Spinal cord (tissue), 10 donors: Measurements from ENCODE around the gene ASPN. TPM values are rescaled to one million over a fixed set of nuclear protein-coding genes. Genes with fewer than 3 reads are reported as not detected.
A peak's percentile ranks its signal among the peaks of the same experiment; 100 is the strongest.

ENCODE experiments used
- DNase-seq, 6 donors: peaks; one replicate each; pipeline versions ENCODE4 v3.0.0 to v3.0.0-alpha.2; 2013 to 2015; ENCODE audit warnings: low spot score in 6 of 6, low read depth in 4 of 6
- H3K27ac ChIP-seq: one replicate; pipeline ENCODE4 v1.5.1; 2013; ENCODE audit warnings: low read depth, low read length, control low read depth
- H3K27me3 ChIP-seq: one replicate; pipeline ENCODE4 v1.6.1; 2013; ENCODE audit warnings: low read length; ENCODE audit not compliant: control insufficient read depth, insufficient read depth
- H3K36me3 ChIP-seq: one replicate; pipeline ENCODE4 v1.6.1; 2013; ENCODE audit warnings: low read length; ENCODE audit not compliant: control insufficient read depth, insufficient read depth
- H3K4me1 ChIP-seq: one replicate; pipeline ENCODE4 v1.6.1; 2013; ENCODE audit warnings: low read length; ENCODE audit not compliant: control insufficient read depth, insufficient read depth
- H3K4me3 ChIP-seq: one replicate; pipeline ENCODE4 v1.5.1; 2013; ENCODE audit warnings: low read depth, low read length, control low read depth
- H3K9me3 ChIP-seq: one replicate; pipeline ENCODE4 v1.6.1; 2013; ENCODE audit warnings: low read length; ENCODE audit not compliant: control insufficient read depth, insufficient read depth
- WGBS: methylation state at CpG from one replicate; pipeline ENCODE4 v1.1.5; 2013; ENCODE audit warnings: missing lambda C conversion rate; ENCODE audit not compliant: insufficient coverage; 5-methylcytosine and 5-hydroxymethylcytosine counted together
- long read RNA-seq, 4 donors: transcript quantifications; one replicate each; lab custom pipeline, GENCODE V29; 2026
- polyA plus RNA-seq, 2 donors: library from polyadenylated mRNA; unstranded; fragments of 120-200 nt; gene quantifications; one replicate each; pipeline ENCODE4 v1.2.1, GENCODE V29; 2013; ENCODE audit not compliant: insufficient read length in 2 of 2
- total RNA-seq, 2 donors: library from RNA; depleted of rRNA in 1 of 2; stranded (reverse); fragments of 120-200 nt in 1 of 2; fragments of >200 nt in 1 of 2; gene quantifications; one replicate each; pipeline versions ENCODE4 v1.2.3 to v1.2.4, GENCODE V29; 2013 to 2014
- donor health status: healthy.

Gene ASPN
- total RNA-seq (100 to 1,000 TPM; 118 to 142 TPM), polyA plus RNA-seq (10 to 100 TPM; 12.5 to 41.1 TPM)
- long read RNA-seq, donor 1, transcript ASPN-202 (8 exons, 2,470 nt): major isoform, 10 of 16 reads
- long read RNA-seq, donor 1, partial matches to known transcripts: 5 of 16 reads
- long read RNA-seq, donor 1, other reads (novel, unspliced or antisense): 0 of 16 reads
- long read RNA-seq, donor 2: 0 reads
- long read RNA-seq, donor 3, partial matches to known transcripts: 0 of 2 reads
- long read RNA-seq, donor 3, other reads (novel, unspliced or antisense): 0 of 2 reads
- long read RNA-seq, donor 4, partial matches to known transcripts: 0 of 2 reads
- long read RNA-seq, donor 4, other reads (novel, unspliced or antisense): 0 of 2 reads

GRCh38 chr9:92482329-92482728, at the start of gene ASPN:
Gene ASPN (minus strand): TSS chr9:92482506.
- Histone ChIP-seq H3K27ac (peak within 1 kb of the TSS; percentile 62), H3K36me3 (no peaks in the 10 kb centered on the region), H3K4me3 (peak within 1 kb of the TSS; percentile 32), H3K9me3 (no peaks in the 10 kb centered on the region), H3K27me3 (no peaks in the 10 kb centered on the region), H3K4me1 (no peaks in the 10 kb centered on the region)
- no CpG with 5 or more reads among the region's 3 CpGs for WGBS
- DNase-seq: peak in 1 of 6 donors; percentile 48

DNA sequence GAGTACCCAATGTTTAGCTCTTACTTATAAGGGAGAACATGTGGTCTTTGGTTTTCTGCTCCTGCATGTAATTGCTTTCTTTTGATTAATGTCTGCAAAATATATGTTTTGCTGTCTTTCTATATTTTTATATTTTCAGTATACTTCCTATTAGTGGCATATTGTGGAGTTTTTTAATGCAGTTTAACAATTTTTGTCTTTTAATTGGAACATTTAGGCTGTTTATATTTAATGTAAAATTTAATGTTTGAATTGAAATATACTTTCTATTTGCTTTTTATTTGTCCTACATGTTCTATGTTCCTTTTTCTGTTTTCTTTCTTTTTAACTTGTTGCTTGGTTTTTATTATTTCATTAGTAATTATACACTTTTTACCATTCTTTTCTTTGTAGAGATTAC, 48.6 kb upstream of the ASPN start:
- Histone ChIP-seq H3K36me3 (no peaks in the 10 kb centered on the region), H3K27me3 (no peaks in the 10 kb centered on the region), H3K9me3 (no peaks in the 10 kb centered on the region), H3K4me3 (no peak overlapping the region), H3K4me1 (no peaks in the 10 kb centered on the region), H3K27ac (no peak overlapping the region)
- no peak for DNase-seq

DNA sequence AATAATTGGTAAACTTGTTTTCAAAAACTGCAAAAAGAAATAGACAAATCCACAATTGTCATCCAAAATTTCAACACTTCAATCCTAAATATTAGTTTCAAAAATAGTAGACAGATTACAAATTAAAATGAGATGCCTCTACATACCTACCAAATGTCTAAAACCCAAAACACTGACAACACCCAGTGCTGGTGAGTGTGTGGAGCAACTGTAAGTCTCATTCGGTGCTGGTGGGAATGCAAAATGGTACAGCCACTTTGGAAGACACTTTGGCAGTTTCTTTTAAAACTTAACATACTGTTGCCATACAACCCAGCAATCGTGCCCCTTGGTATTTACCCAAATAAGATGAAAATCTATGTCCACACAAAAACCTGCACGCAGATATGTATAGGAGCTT, 46.8 kb upstream of the ASPN start:
- DNase-seq: no peak
- Histone ChIP-seq H3K27me3 (no peaks in the 10 kb centered on the region), H3K9me3 (no peaks in the 10 kb centered on the region), H3K4me3 (no peak overlapping the region), H3K4me1 (no peaks in the 10 kb centered on the region), H3K36me3 (no peaks in the 10 kb centered on the region), H3K27ac (no peak overlapping the region)
- no CpG with 5 or more reads among the region's 3 CpGs for WGBS

- no peak overlapping the region for H3K4me3 ChIP-seq
- no peaks in the 10 kb centered on the region for H3K27me3 ChIP-seq
- WGBS: no CpG with 5 or more reads among the region's 1 CpG
- no peaks in the 10 kb centered on the region for H3K9me3 ChIP-seq
- no peak for DNase-seq
- no peaks in the 10 kb centered on the region for H3K4me1 ChIP-seq
- no peaks in the 10 kb centered on the region for H3K36me3 ChIP-seq
- no peak overlapping the region for H3K27ac ChIP-seq
Observed at GRCh38 chr9:92528522-92528849, 46.2 kb upstream of the ASPN start.

GRCh38 chr9:92527832-92528521, 45.7 kb upstream of the ASPN start:
- H3K27ac ChIP-seq: no peak overlapping the region
- 96% methylated on average over 3 of the region's 4 CpGs for WGBS
- DNase-seq: no peak

GRCh38 chr9:92527291-92527828, 45.1 kb upstream of the ASPN start:
- Histone ChIP-seq H3K4me3 (no peak overlapping the region), H3K9me3 (no peaks in the 10 kb centered on the region), H3K27me3 (no peaks in the 10 kb centered on the region), H3K36me3 (no peaks in the 10 kb centered on the region), H3K4me1 (no peaks in the 10 kb centered on the region), H3K27ac (no peak overlapping the region)
- DNase-seq: no peak
- no CpG with 5 or more reads among the region's 2 CpGs for WGBS

More at GRCh38 chr9:92527832-92528521, 45.7 kb upstream of the ASPN start:
- no peaks in the 10 kb centered on the region for H3K4me1 ChIP-seq
- no peaks in the 10 kb centered on the region for H3K27me3 ChIP-seq
- no peak overlapping the region for H3K4me3 ChIP-seq
- H3K9me3 ChIP-seq: no peaks in the 10 kb centered on the region
- H3K36me3 ChIP-seq: no peaks in the 10 kb centered on the region

GRCh38 chr9:92525306-92525705, 43.0 kb upstream of the ASPN start:
- H3K9me3 ChIP-seq: no peaks in the 10 kb centered on the region
- no CpG with 5 or more reads among the region's 5 CpGs for WGBS
- H3K36me3 ChIP-seq: no peaks in the 10 kb centered on the region
- H3K27me3 ChIP-seq: no peaks in the 10 kb centered on the region
- H3K4me3 ChIP-seq: no peak overlapping the region
- no peak for DNase-seq
- no peaks in the 10 kb centered on the region for H3K4me1 ChIP-seq
- H3K27ac ChIP-seq: no peak overlapping the region

- no CpG with 5 or more reads among the region's 1 CpG for WGBS
- Histone ChIP-seq H3K4me1 (no peaks in the 10 kb centered on the region), H3K36me3 (no peaks in the 10 kb centered on the region), H3K9me3 (no peaks in the 10 kb centered on the region), H3K27ac (no peak overlapping the region), H3K27me3 (no peaks in the 10 kb centered on the region), H3K4me3 (no peak overlapping the region)
- no peak for DNase-seq
Observed at GRCh38 chr9:92524881-92525280, 42.6 kb upstream of the ASPN start.

GRCh38 chr9:92522983-92523970, 41.0 kb upstream of the ASPN start:
- Histone ChIP-seq H3K36me3 (no peaks in the 10 kb centered on the region), H3K4me3 (no peak overlapping the region), H3K27ac (no peak overlapping the region), H3K4me1 (no peaks in the 10 kb centered on the region), H3K9me3 (no peaks in the 10 kb centered on the region), H3K27me3 (no peaks in the 10 kb centered on the region)
- 79% methylated on average over 2 of the region's 10 CpGs for WGBS
- no peak for DNase-seq
